Measurements from ENCODE around the gene BPIFB6.

Gene BPIFB6

GRCh38 chr20:33064572-33065287 is 33.3 kb downstream of the BPIFB6 start:
- no peak for DNase-seq

GRCh38 chr20:33065785-33066184 is 34.3 kb downstream of the BPIFB6 start:
- DNase-seq = no peak

GRCh38 chr20:33067806-33068205 is 36.4 kb downstream of the BPIFB6 start:
- no peak for DNase-seq

- no peak for DNase-seq
Measured at GRCh38 chr20:33068251-33068939, 36.9 kb downstream of the BPIFB6 start.

GRCh38 chr20:33069673-33070072 is 38.2 kb downstream of the BPIFB6 start:
- DNase-seq = no peak

- DNase-seq = no peak
Measured at GRCh38 chr20:33070111-33071053, 38.9 kb downstream of the BPIFB6 start.

- no peak for DNase-seq
Measured at GRCh38 chr20:33071198-33071597, 39.8 kb downstream of the BPIFB6 start.

- DNase-seq = no peak
Measured at GRCh38 chr20:33072362-33072761, 40.9 kb downstream of the BPIFB6 start.

- no peak for DNase-seq
Measured at GRCh38 chr20:33072813-33073212, 41.4 kb downstream of the BPIFB6 start.

GRCh38 chr20:33074675-33075074 is 43.2 kb downstream of the BPIFB6 start:
- DNase-seq = no peak

GRCh38 chr20:33075281-33075680 is 43.8 kb downstream of the BPIFB6 start:
- no peak for DNase-seq

- no peak for DNase-seq
Measured at GRCh38 chr20:33076662-33077372, 45.4 kb downstream of the BPIFB6 start.

GRCh38 chr20:33079259-33079658 is 47.8 kb downstream of the BPIFB6 start, which contains the start of gene BPIFB4:
Gene BPIFB4 (plus strand): TSS chr20:33079643. CDS start chr20:33081527, 1,884 bp downstream.
- no peak for DNase-seq

GRCh38 chr20:33081411-33082154 is 50.1 kb downstream of the BPIFB6 start:
- no peak for DNase-seq

- DNase-seq = no peak
Measured at GRCh38 chr20:33082546-33082945, 51.1 kb downstream of the BPIFB6 start.

- DNase-seq = no peak
Measured at GRCh38 chr20:33083544-33084340, 52.3 kb downstream of the BPIFB6 start.

GRCh38 chr20:33084722-33085121 is 53.3 kb downstream of the BPIFB6 start:
- DNase-seq = no peak

GRCh38 chr20:33086052-33086722 is 54.7 kb downstream of the BPIFB6 start:
- no peak for DNase-seq

- DNase-seq = no peak
Measured at GRCh38 chr20:33091147-33091546, 59.7 kb downstream of the BPIFB6 start.

GRCh38 chr20:33091693-33092092 is 60.2 kb downstream of the BPIFB6 start:
- no peak for DNase-seq
